H1 (cell line): ENCODE measurements around the gene ME1. TPM values are rescaled to one million over a fixed set of nuclear protein-coding genes. Genes with fewer than 3 reads are reported as not detected.

ENCODE experiments used
- ASH2L ChIP-seq: fragments of 200-600, 300-600 bp; sonication (generic); IDR thresholded peaks from one replicate; pipeline ENCODE4 v1.7.1; 2017; ENCODE audit warnings: low read length
- BRCA1 ChIP-seq: IDR thresholded peaks from 2 replicates; pipeline ENCODE4 v1.6.1; 2012; ENCODE audit warnings: low read depth, low read length, improper control_type of control experiment
- CBX5 ChIP-seq: fragments of 300-800, 300-1000 bp; sonication (generic); IDR thresholded peaks from 2 replicates; pipeline ENCODE4 v1.7.1; 2016; ENCODE audit warnings: antibody characterized with exemption, low read length, low read depth
- CHD7 ChIP-seq: fragments of 300-600 bp; sonication (generic); IDR thresholded peaks from 2 replicates; pipeline ENCODE4 v1.7.1; 2012; ENCODE audit warnings: low read length, moderate library complexity, mild to moderate bottlenecking, inconsistent platforms; ENCODE audit not compliant: insufficient replicate concordance
- JUN ChIP-seq: IDR thresholded peaks from 2 replicates; pipeline ENCODE4 v1.6.1; 2011; ENCODE audit warnings: low read depth, mild to moderate bottlenecking, improper control_type of control experiment, low read length
- KDM4A ChIP-seq: IDR thresholded peaks from one replicate; pipeline ENCODE4 v1.7.1; 2012; ENCODE audit warnings: low read depth, mild to moderate bottlenecking, moderate library complexity, low read length, inconsistent platforms; ENCODE audit not compliant: severe bottlenecking
- POLR2A ChIP-seq, 2 experiments: IDR thresholded peaks; 1 replicate in 1 of 2; 2 replicates in 1 of 2; pipeline ENCODE4 v1.6.1; 2011; ENCODE audit warnings: low read depth in 2 of 2, low read length in 2 of 2, mild to moderate bottlenecking in 2 of 2; ENCODE audit errors: control extremely low read depth in 1 of 2
- RAD21 ChIP-seq, 2 experiments: IDR thresholded peaks in 1 of 2; conservative IDR thresholded peaks in 1 of 2; 2 replicates each; pipeline ENCODE4 v1.6.1; 2011; ENCODE audit warnings: low read depth in 2 of 2, low read length in 2 of 2, improper control_type of control experiment in 1 of 2, inconsistent platforms in 1 of 2, mild to moderate bottlenecking in 1 of 2, moderate library complexity in 1 of 2
- RBBP5 ChIP-seq: IDR thresholded peaks from 2 replicates; pipeline ENCODE4 v1.7.1; 2012; ENCODE audit warnings: low read depth, mild to moderate bottlenecking, inconsistent platforms, low read length, moderate library complexity, borderline replicate concordance
- SRF ChIP-seq: IDR thresholded peaks from 2 replicates; pipeline ENCODE4 v1.6.1; 2011; ENCODE audit warnings: mild to moderate bottlenecking, low read depth, low read length, moderate library complexity
- TBP ChIP-seq: IDR thresholded peaks from 2 replicates; pipeline ENCODE4 v1.6.1; 2011; ENCODE audit warnings: low read depth, low read length, improper control_type of control experiment
- TEAD4 ChIP-seq: IDR thresholded peaks from 2 replicates; pipeline ENCODE4 v1.6.1; 2012; ENCODE audit warnings: low read depth, low read length, inconsistent platforms, mixed read lengths
- polyA plus RNA-seq, 7 experiments: library from polyadenylated mRNA; depleted of rRNA in 3 of 7; stranded (reverse) in 5 of 7; unstranded in 2 of 7; fragments of >200 nt in 5 of 7; fragments of 200-250 nt in 2 of 7; gene quantifications; 1 replicate in 5 of 7; 2 replicates in 1 of 7; 4 replicates in 1 of 7; pipeline versions ENCODE4 v1.2.1 to v1.2.3, GENCODE V29; 2011 to 2013; ENCODE audit warnings: missing spikeins in 2 of 7, mixed read lengths in 2 of 7
- total RNA-seq: library from RNA; stranded (reverse); fragmentation: NEBNext Ultra II Directional; extraction: Animal tissue kit (Norgen Biotek cat#: 25700); gene quantifications from 2 replicates; pipeline ENCODE4 v1.2.1, GENCODE V29; 2021
- TF ChIP-seq, protein P1 (sequence below): IDR thresholded peaks from 2 replicates; pipeline ENCODE4 v1.6.1; 2012; ENCODE audit warnings: inconsistent platforms

ME1 gene
- total and polyA plus RNA-seq, 2 of the 8 experiments (the other 6 are each of a cell fraction or from before 2014, with no cell fraction given): 1.3 to 3.9 TPM

DNA sequence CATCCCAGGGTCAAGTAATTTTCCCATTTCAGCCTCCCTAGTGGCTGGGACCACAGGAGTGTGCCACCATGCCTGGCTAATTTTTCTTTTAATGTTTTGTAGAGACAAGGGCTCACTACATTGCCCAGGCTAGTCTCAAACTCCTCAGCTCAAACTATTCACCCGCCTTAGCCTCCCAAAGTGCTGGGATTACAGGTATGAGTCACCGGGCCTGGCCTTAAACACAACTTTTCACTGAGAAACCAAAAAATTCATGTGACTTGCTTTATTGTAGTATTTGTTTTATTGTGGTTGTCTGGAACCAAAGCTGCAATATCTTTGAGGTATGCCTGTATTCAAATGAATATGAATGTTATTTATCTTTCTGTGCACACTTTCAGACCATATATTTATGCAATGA lies 165.5 kb downstream of the ME1 start (continued):
- TF ChIP-seq CHD7 (no peak), CBX5 (no peak), TEAD4 (no peak), KDM4A (no peak), SRF (no peak), TBP (no peak), ASH2L (no peak), RBBP5 (no peak), BRCA1 (no peak), RAD21 (IDR thresholded peaks at IDR 0.05 in 1 of 2, conservative IDR thresholded peaks at IDR 0.05 in 1 of 2; ENCODE audit: low read depth in 2 of 2, low read length in 2 of 2) (no peak), JUN (no peak), POLR2A (IDR thresholded peaks at IDR 0.05; ENCODE audit: control extremely low read depth in 1 of 2, low read depth in 2 of 2, low read length in 2 of 2) (no peak)
- TF ChIP-seq, protein P1, sequence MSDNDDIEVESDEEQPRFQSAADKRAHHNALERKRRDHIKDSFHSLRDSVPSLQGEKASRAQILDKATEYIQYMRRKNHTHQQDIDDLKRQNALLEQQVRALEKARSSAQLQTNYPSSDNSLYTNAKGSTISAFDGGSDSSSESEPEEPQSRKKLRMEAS: no peak
